Sigmoid colon (tissue), 7 donors: ENCODE measurements around the gene SLC25A30. TPM values are rescaled to one million over a fixed set of nuclear protein-coding genes. Genes with fewer than 3 reads are reported as not detected.
A peak's percentile ranks its signal among the peaks of the same experiment; 100 is the strongest.
"Not testable (repeated sequence)": the region's sequence is repeated elsewhere in the genome, so short reads cannot be mapped to it uniquely, and the experiment has no call there.

Source experiments
- DNase-seq: peaks from one replicate; pipeline ENCODE4 v3.0.0-alpha.2; 2019
- H3K27ac ChIP-seq, 4 donors: fragments of 200-600 bp; sonication (generic); one replicate each; pipeline ENCODE4 v1.5.1; 2016 to 2019; ENCODE audit warnings: mild to moderate bottlenecking in 1 of 4
- H3K27me3 ChIP-seq, 3 donors: fragments of 200-600 bp; sonication (generic); one replicate each; pipeline ENCODE4 v1.5.1; 2019; ENCODE audit warnings: mild to moderate bottlenecking in 1 of 3
- H3K36me3 ChIP-seq, 4 donors: fragments of 200-600 bp; sonication (generic); one replicate each; pipeline ENCODE4 v1.5.1; 2016 to 2019
- H3K4me1 ChIP-seq, 4 donors: fragments of 200-600 bp; sonication (generic); one replicate each; pipeline ENCODE4 v1.5.1; 2017 to 2019
- H3K4me3 ChIP-seq, 4 donors: fragments of 200-600 bp; sonication (generic); one replicate each; pipeline ENCODE4 v1.5.1; 2017 to 2019; ENCODE audit warnings: mild to moderate bottlenecking in 2 of 4, moderate library complexity in 1 of 4
- H3K9me3 ChIP-seq, 4 donors: fragments of 200-600 bp in 3 of 4; sonication (generic) in 3 of 4; one replicate each; pipeline versions ENCODE4 v1.5.1 to v1.6.1; 2013 to 2019
- EP300 ChIP-seq, 4 donors: sonication (generic); formaldehyde crosslinking; IDR thresholded peaks; one replicate each; pipeline ENCODE4 v1.6.1; 2017; ENCODE audit warnings: antibody characterized with exemption in 4 of 4
- POLR2A ChIP-seq, 2 donors: fragments of 450-650 bp; IDR thresholded peaks; one replicate each; pipeline ENCODE4 v1.6.1; 2016; ENCODE audit warnings: antibody characterized with exemption in 2 of 2, mild to moderate bottlenecking in 2 of 2, moderate library complexity in 2 of 2
- POLR2AphosphoS5 ChIP-seq, 4 donors: sonication (generic); formaldehyde crosslinking; IDR thresholded peaks; one replicate each; pipeline ENCODE4 v1.6.1; 2017; ENCODE audit warnings: antibody characterized with exemption in 4 of 4
- WGBS, 2 donors: extraction: QIAGEN DNeasy Blood & Tissue Kit; methylation state at CpG; one replicate each; pipeline ENCODE4 v1.1.7; 2013; 5-methylcytosine and 5-hydroxymethylcytosine counted together
- intact Hi-C: fragments of 100-400 bp; cut with DNase I; formaldehyde crosslinking; loops from one replicate; pipeline ENCODE4 v1.15.1; 2023
- polyA plus RNA-seq, 3 donors: library from polyadenylated mRNA; stranded (reverse); fragments of 200-250 nt; gene quantifications; one replicate each; pipeline ENCODE4 v1.2.3, GENCODE V29; 2013
- total RNA-seq, 4 donors: library from RNA; depleted of rRNA; stranded (reverse); fragments of >200 nt; gene quantifications; one replicate each; pipeline ENCODE4 v1.1.0, GENCODE V29; 2016
- TF ChIP-seq, protein P1 (sequence below), 4 experiments: fragments of 450-650 bp in 3 of 4; fragments of 200-600 bp in 1 of 4; IDR thresholded peaks; one replicate each; pipeline ENCODE4 v1.5.1; 2016 to 2019; ENCODE audit warnings: antibody characterized with exemption in 4 of 4, mild to moderate bottlenecking in 3 of 4, moderate library complexity in 2 of 4
- donor health status: healthy with polysubstance abuse.
- donor health status: Bipolar disorder and iron deficiency.
- donor health status: healthy.

SLC25A30 gene
- total and polyA plus RNA-seq, 7 donors, result 5.8 to 15.9 (median 9.1) TPM

DNA sequence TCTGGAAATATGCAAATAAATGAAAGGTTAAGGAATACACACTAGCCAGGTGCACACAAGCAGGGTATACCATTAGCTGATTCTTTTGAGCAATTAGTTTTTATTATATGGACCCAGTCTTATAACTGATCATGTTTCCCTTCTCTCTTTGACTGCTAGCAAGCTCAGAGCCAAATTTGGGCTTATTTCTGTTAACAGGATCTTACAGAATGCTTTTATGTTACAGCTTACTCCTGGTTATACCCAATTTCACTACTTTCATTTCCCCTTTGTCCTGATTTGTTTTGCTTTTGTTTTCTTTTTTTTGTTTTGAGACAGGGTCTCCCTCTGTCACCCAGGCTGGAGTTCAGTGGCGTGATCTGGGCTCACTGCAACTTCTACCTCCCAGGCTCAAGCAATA lies 64.3 kb downstream of the SLC25A30 start:
- H3K36me3 ChIP-seq, result peaks cover 0 to 80% (median 5%) of the 10 kb centered on the region in 4 donors
- WGBS, 2 donors, result 88 to 97% methylated on average over 1 of the region's 1 CpG

DNA sequence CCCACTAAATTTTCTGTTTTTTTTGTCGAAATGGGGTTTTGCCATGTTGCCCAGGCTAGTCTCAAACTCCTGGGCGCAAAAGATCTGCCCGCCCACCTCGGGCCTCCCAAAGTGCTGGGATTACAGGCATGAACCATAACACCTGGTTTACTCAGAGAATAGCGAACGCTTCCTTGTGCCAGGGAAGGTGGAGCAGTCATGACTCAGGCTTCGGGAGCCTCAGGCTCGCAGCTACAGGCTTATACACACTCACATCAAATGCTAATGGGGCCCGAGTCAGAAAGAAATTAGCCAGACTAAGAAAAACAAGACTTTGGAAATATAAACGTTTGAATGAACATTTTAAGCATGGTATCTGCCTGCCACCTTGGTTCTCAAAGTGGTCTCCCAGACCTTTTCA lies 66.1 kb downstream of the SLC25A30 start:
- Histone ChIP-seq H3K4me3 (no peak overlapping the region), H3K9me3 (no peaks in the 10 kb centered on the region), H3K36me3 (peaks cover 0 to 92% (median 7%) of the 10 kb centered on the region in 4 donors), H3K27ac (no peak overlapping the region), H3K27me3 (no peaks in the 10 kb centered on the region), H3K4me1 (peaks cover 0 to 9% (median 3%) of the 10 kb centered on the region in 4 donors)
- intact Hi-C loops, result no loop called here
- no peak for DNase-seq
- WGBS, 2 donors, result 83 to 86% methylated on average over 10 of the region's 10 CpGs
- TF ChIP-seq POLR2A (IDR thresholded peaks at IDR 0.05), result no peak
- no peak for TF ChIP-seq POLR2AphosphoS5 (IDR thresholded peaks at IDR 0.05)
- TF ChIP-seq, protein P1, sequence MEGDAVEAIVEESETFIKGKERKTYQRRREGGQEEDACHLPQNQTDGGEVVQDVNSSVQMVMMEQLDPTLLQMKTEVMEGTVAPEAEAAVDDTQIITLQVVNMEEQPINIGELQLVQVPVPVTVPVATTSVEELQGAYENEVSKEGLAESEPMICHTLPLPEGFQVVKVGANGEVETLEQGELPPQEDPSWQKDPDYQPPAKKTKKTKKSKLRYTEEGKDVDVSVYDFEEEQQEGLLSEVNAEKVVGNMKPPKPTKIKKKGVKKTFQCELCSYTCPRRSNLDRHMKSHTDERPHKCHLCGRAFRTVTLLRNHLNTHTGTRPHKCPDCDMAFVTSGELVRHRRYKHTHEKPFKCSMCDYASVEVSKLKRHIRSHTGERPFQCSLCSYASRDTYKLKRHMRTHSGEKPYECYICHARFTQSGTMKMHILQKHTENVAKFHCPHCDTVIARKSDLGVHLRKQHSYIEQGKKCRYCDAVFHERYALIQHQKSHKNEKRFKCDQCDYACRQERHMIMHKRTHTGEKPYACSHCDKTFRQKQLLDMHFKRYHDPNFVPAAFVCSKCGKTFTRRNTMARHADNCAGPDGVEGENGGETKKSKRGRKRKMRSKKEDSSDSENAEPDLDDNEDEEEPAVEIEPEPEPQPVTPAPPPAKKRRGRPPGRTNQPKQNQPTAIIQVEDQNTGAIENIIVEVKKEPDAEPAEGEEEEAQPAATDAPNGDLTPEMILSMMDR (IDR thresholded peaks at IDR 0.05), result no peak

More for the DNA sequence above, 64.3 kb downstream of the SLC25A30 start:
- Histone ChIP-seq H3K9me3 (no peaks in the 10 kb centered on the region), H3K4me3 (no peak overlapping the region), H3K27ac (no peak overlapping the region), H3K4me1 (peaks cover 0 to 6% (median 0%) of the 10 kb centered on the region in 4 donors), H3K27me3 (no peaks in the 10 kb centered on the region)
- no peak for DNase-seq
- TF ChIP-seq, protein P1 (IDR thresholded peaks at IDR 0.05), result no peak
- TF ChIP-seq POLR2A (IDR thresholded peaks at IDR 0.05) (no peak), POLR2AphosphoS5 (IDR thresholded peaks at IDR 0.05) (no peak), EP300 (IDR thresholded peaks at IDR 0.05) (no peak)
- intact Hi-C loops, result no loop called here

DNA sequence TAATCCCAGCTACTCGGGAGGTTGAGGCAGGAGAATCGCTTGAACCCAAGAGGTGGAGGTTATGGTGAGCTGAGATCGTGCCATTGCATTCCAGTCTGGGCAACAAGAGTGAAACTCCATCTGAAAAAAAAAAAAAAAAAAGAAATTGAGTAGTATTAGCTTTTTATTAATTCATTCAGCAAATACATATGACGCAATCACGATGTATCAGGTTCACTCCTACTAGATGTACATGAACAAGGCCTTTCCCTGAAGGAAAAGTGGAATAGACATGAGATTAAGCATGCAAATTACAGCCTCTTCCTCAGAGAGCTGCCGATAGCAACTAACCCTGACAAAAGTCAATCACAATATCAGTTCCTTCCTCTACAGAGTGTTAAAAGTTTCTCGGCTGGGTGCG lies 68.0 kb downstream of the SLC25A30 start:
- TF ChIP-seq POLR2A (IDR thresholded peaks at IDR 0.05), result no peak
- no peak for TF ChIP-seq POLR2AphosphoS5 (IDR thresholded peaks at IDR 0.05)
- TF ChIP-seq, protein P1 (IDR thresholded peaks at IDR 0.05), result no peak
- TF ChIP-seq EP300 (IDR thresholded peaks at IDR 0.05), result no peak
- H3K36me3 ChIP-seq, result peaks cover 0 to 92% (median 6%) of the 10 kb centered on the region in 4 donors
- no peaks in the 10 kb centered on the region for H3K27me3 ChIP-seq
- no peaks in the 10 kb centered on the region for H3K9me3 ChIP-seq
- no peak overlapping the region for H3K27ac ChIP-seq
- H3K4me3 ChIP-seq, result no peak overlapping the region
- 97 to 99% methylated on average over 8 of the region's 8 CpGs for WGBS, 2 donors
- no peak for DNase-seq
- intact Hi-C loops, result no loop called here
- peaks cover 0 to 9% (median 3%) of the 10 kb centered on the region in 4 donors for H3K4me1 ChIP-seq

DNA sequence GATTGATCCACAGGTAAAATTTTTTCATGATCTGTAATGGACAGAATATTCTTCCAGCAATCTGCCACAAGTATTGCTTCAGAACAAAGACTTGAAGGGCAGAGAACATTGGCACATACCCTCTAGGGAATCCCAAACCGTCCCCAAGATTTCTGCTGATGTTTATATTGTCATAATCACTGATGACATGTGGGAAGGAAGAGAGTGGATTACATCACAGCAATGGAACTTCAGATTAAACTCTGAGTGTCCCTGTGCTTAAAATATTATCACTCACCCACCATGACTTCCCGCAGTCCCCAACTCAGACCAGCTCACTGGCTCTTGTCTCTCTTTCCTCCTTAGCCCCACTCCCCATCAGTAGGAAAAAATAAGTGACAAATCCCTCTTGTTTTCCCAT lies 68.7 kb downstream of the SLC25A30 start:
- Histone ChIP-seq H3K9me3 (no peaks in the 10 kb centered on the region), H3K4me1 (peaks cover 0 to 9% (median 3%) of the 10 kb centered on the region in 4 donors), H3K27me3 (no peaks in the 10 kb centered on the region), H3K27ac (peak overlapping the region in 1 of 4 donors; percentile 30), H3K4me3 (no peak overlapping the region), H3K36me3 (peaks cover 0 to 92% (median 7%) of the 10 kb centered on the region in 4 donors)
- no peak for DNase-seq
- intact Hi-C loops, result no loop called here
- TF ChIP-seq, protein P1 (IDR thresholded peaks at IDR 0.05), result no peak
- TF ChIP-seq POLR2AphosphoS5 (IDR thresholded peaks at IDR 0.05) (no peak), POLR2A (IDR thresholded peaks at IDR 0.05) (no peak), EP300 (IDR thresholded peaks at IDR 0.05) (no peak)
- 69% methylated on average over 2 of the region's 2 CpGs for WGBS, 2 donors

DNA sequence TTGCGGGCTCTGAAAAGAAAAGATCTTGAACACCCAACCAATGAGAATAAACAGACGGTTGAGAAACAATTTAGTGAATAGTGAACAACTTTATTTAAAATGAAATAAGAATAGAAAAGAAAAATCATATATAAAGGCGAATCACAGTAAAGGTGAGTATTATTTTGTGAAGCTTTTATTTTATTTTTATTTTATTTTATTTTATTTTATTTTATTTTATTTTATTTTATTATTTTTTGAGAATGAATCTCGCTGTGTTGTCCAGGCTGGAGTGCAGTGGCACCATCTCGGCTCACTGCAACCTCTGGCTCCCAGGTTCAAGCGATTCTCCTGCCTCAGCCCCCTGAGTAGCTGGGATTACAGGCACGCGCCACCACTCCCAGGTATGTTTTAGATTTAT lies 74.1 kb downstream of the SLC25A30 start:
- 97 to 98% methylated on average over 8 of the region's 8 CpGs for WGBS, 2 donors
- intact Hi-C loops, H3K9me3 ChIP-seq, H3K27ac ChIP-seq, H3K27me3 ChIP-seq, DNase-seq, H3K4me3 ChIP-seq: not testable (repeated sequence)
- Histone ChIP-seq H3K36me3 (peaks cover 5 to 58% (median 10%) of the 10 kb centered on the region in 4 donors), H3K4me1 (peaks cover 2 to 32% (median 23%) of the 10 kb centered on the region in 4 donors)

Other genes starting within 250 kb of the SLC25A30 start
- 1 to 10 TPM; 1.4 to 6.8 (median 2.2) TPM for gene KCTD4, start 217.3 kb downstream of the SLC25A30 start, total RNA-seq
- 1 to 10 TPM in 1 of 3 donors, under 1 TPM in 2; 0.22 to 1.2 (median 0.60) TPM for gene KCTD4, start 217.3 kb downstream of the SLC25A30 start, polyA plus RNA-seq
- 1,000 to 10,000 TPM; 3,556 to 5,645 (median 4,871) TPM for gene TPT1, start 77.2 kb downstream of the SLC25A30 start, total RNA-seq
- gene TPT1, start 77.2 kb downstream of the SLC25A30 start, polyA plus RNA-seq, result over 10,000 TPM in 2 of 3 donors, 1,000 to 10,000 TPM in 1; 6,420 to 14,118 (median 13,579) TPM
- 10 to 100 TPM; 24.9 to 30.0 (median 27.2) TPM for gene COG3, start 46.6 kb upstream of the SLC25A30 start, total RNA-seq
- 10 to 100 TPM; 22.9 to 30.7 (median 29.4) TPM for gene COG3, start 46.6 kb upstream of the SLC25A30 start, polyA plus RNA-seq
- gene ERICH6B, start 197.4 kb upstream of the SLC25A30 start, total RNA-seq, result not detected
- gene ERICH6B, start 197.4 kb upstream of the SLC25A30 start, polyA plus RNA-seq, result not detected